ENCODE data around the gene GALK2. TPM values are rescaled to one million over a fixed set of nuclear protein-coding genes. Genes with fewer than 3 reads are reported as not detected.

The GALK2 gene
- total RNA-seq, 2 experiments from 2014 or later, result 27.9 to 31.5 TPM

GRCh38 chr15:49145651-49146609 lies 24.1 kb upstream of the GALK2 start:
- Histone ChIP-seq H3K9me2 (ENCODE audit: insufficient read depth, low read length) (no peaks in the 10 kb centered on the region), H3K4me3 (ENCODE audit: low read depth, low read length, poor library complexity, severe bottlenecking) (no peak overlapping the region), H3K79me2 (ENCODE audit: insufficient read depth, low read depth, low read length) (peaks cover 73% of the 10 kb centered on the region), H4K20me1 (ENCODE audit: insufficient read depth, low read length) (peaks cover 44% of the 10 kb centered on the region), H3K4me2 (ENCODE audit: low read length) (no peak overlapping the region), H3K9me3 (ENCODE audit: low read length) (no peaks in the 10 kb centered on the region), H3K4me1 (ENCODE audit: insufficient read depth, low read length, poor library complexity, severe bottlenecking) (peaks cover 14% of the 10 kb centered on the region), H3K27ac (ENCODE audit: low read depth, low read length, poor library complexity, severe bottlenecking) (no peak overlapping the region), H2AFZ (ENCODE audit: low read length) (no peak overlapping the region), H3K36me3 (ENCODE audit: insufficient read depth, low read length) (peaks cover 68% of the 10 kb centered on the region)
- DNase-seq (ENCODE audit: low spot score), result peak; percentile 49
- TF ChIP-seq, protein P1, sequence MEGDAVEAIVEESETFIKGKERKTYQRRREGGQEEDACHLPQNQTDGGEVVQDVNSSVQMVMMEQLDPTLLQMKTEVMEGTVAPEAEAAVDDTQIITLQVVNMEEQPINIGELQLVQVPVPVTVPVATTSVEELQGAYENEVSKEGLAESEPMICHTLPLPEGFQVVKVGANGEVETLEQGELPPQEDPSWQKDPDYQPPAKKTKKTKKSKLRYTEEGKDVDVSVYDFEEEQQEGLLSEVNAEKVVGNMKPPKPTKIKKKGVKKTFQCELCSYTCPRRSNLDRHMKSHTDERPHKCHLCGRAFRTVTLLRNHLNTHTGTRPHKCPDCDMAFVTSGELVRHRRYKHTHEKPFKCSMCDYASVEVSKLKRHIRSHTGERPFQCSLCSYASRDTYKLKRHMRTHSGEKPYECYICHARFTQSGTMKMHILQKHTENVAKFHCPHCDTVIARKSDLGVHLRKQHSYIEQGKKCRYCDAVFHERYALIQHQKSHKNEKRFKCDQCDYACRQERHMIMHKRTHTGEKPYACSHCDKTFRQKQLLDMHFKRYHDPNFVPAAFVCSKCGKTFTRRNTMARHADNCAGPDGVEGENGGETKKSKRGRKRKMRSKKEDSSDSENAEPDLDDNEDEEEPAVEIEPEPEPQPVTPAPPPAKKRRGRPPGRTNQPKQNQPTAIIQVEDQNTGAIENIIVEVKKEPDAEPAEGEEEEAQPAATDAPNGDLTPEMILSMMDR (conservative IDR thresholded peaks at IDR 0.05; ENCODE audit: low read length), result peak; percentile 95
- TF ChIP-seq EZH2phosphoT487 (IDR thresholded peaks at IDR 0.05; ENCODE audit: borderline replicate concordance, low read depth, low read length), result no peak
- BruUV-seq (replicated peaks), result no TSS peak
- ChIA-PET POLR2A (interaction anchor here (0.5 to 1.3 kb wide), 3 partner anchors 9 to 855 kb away, joined by 3 to 5 read pairs (median 3); partner anchors contain the start of gene COPS2), CTCF (ENCODE audit: unreplicated experiment) (no interaction called here)
- intact Hi-C loops (cut with micrococcal nuclease; ENCODE audit: unreplicated experiment), result loop anchor here (2.0 kb wide), 1 partner anchor 285 kb away; no protein-coding TSS in a partner anchor

GRCh38 chr15:49148298-49148697 lies 21.7 kb upstream of the GALK2 start:
- Histone ChIP-seq H3K36me3 (ENCODE audit: insufficient read depth, low read length) (peaks cover 53% of the 10 kb centered on the region), H2AFZ (ENCODE audit: low read length) (no peak overlapping the region), H3K79me2 (ENCODE audit: insufficient read depth, low read depth, low read length) (peaks cover 96% of the 10 kb centered on the region), H3K4me2 (ENCODE audit: low read length) (peak overlapping the region; percentile 13; the same call in 1 of the 2 replicates), H4K20me1 (ENCODE audit: insufficient read depth, low read length) (peaks cover 51% of the 10 kb centered on the region), H3K4me3 (ENCODE audit: low read depth, low read length, poor library complexity, severe bottlenecking) (no peak overlapping the region), H3K9me3 (ENCODE audit: low read length) (no peaks in the 10 kb centered on the region), H3K27ac (ENCODE audit: low read depth, low read length, poor library complexity, severe bottlenecking) (no peak overlapping the region), H3K4me1 (ENCODE audit: insufficient read depth, low read length, poor library complexity, severe bottlenecking) (peaks cover 19% of the 10 kb centered on the region), H3K9me2 (ENCODE audit: insufficient read depth, low read length) (no peaks in the 10 kb centered on the region)
- TF ChIP-seq, protein P1 (conservative IDR thresholded peaks at IDR 0.05; ENCODE audit: low read length), result no peak
- no peak for TF ChIP-seq EZH2phosphoT487 (IDR thresholded peaks at IDR 0.05; ENCODE audit: borderline replicate concordance, low read depth, low read length)
- peak; percentile 7 for DNase-seq (ENCODE audit: low spot score)
- CTCF ChIA-PET (ENCODE audit: unreplicated experiment), result no interaction called here
- intact Hi-C loops (cut with micrococcal nuclease; ENCODE audit: unreplicated experiment), result no loop called here
- BruUV-seq (replicated peaks), result no TSS peak
- POLR2A ChIA-PET, result no interaction called here

Measured in OCI-LY7 (cell line).